Neuronal stem cell (in vitro differentiated cells): ENCODE results near the gene MSMO1.

Source experiments
- DNase-seq: peaks from one replicate; pipeline ENCODE4 v3.0.0-alpha.2; 2013; ENCODE audit warnings: low spot score
- H2AFZ ChIP-seq: one replicate; pipeline ENCODE4 v1.6.1; 2013; ENCODE audit warnings: mild to moderate bottlenecking, low read length, inconsistent platforms
- H2AK5ac ChIP-seq: 2 replicates; pipeline ENCODE4 v1.6.1; 2013; ENCODE audit warnings: low read depth, mild to moderate bottlenecking, inconsistent platforms, low read length, moderate library complexity, mixed read lengths
- H2BK120ac ChIP-seq: 2 replicates; pipeline ENCODE4 v1.6.1; 2013; ENCODE audit warnings: low read depth, mild to moderate bottlenecking, inconsistent platforms, low read length, moderate library complexity, mixed read lengths
- H2BK12ac ChIP-seq: one replicate; pipeline ENCODE4 v1.6.1; 2013; ENCODE audit warnings: low read length, inconsistent platforms
- H2BK15ac ChIP-seq: 2 replicates; pipeline ENCODE4 v1.6.1; 2013; ENCODE audit warnings: mild to moderate bottlenecking, low read length, inconsistent platforms, mixed read lengths
- H2BK5ac ChIP-seq: one replicate; pipeline ENCODE4 v1.6.1; 2013; ENCODE audit warnings: inconsistent platforms, mild to moderate bottlenecking, low read length, moderate library complexity
- H3K14ac ChIP-seq: one replicate; pipeline ENCODE4 v1.6.1; 2013; ENCODE audit warnings: low read length, inconsistent platforms
- H3K18ac ChIP-seq: 2 replicates; pipeline ENCODE4 v1.6.1; 2013; ENCODE audit warnings: low read length, inconsistent platforms
- H3K23ac ChIP-seq: 2 replicates; pipeline ENCODE4 v1.6.1; 2013; ENCODE audit warnings: low read depth, mild to moderate bottlenecking, mixed read lengths, low read length, inconsistent platforms; ENCODE audit not compliant: poor library complexity
- H3K27ac ChIP-seq: replicated peaks from 3 replicates; pipeline ENCODE4 v1.5.1; 2013; ENCODE audit warnings: low read length, inconsistent platforms
- H3K27me3 ChIP-seq, 3 experiments: 2 replicates each; pipeline ENCODE4 v1.6.1; 2013; ENCODE audit warnings: low read length in 3 of 3, mild to moderate bottlenecking in 2 of 3, inconsistent platforms in 1 of 3, low read depth in 1 of 3, mixed read lengths in 1 of 3, moderate library complexity in 1 of 3; ENCODE audit not compliant: control insufficient read depth in 3 of 3, insufficient read depth in 3 of 3
- H3K36me3 ChIP-seq, 2 donors: replicated peaks in 1 of 2; 2 replicates each; pipeline ENCODE4 v1.6.1; 2013; ENCODE audit warnings: low read length in 2 of 2; ENCODE audit not compliant: control insufficient read depth in 2 of 2, insufficient read depth in 2 of 2
- H3K4ac ChIP-seq: 2 replicates; pipeline ENCODE4 v1.6.1; 2013; ENCODE audit warnings: inconsistent platforms, mild to moderate bottlenecking, low read length, moderate library complexity
- H3K4me1 ChIP-seq, 2 donors: 1 replicate in 1 of 2; 2 replicates in 1 of 2; pipeline ENCODE4 v1.6.1; 2013; ENCODE audit warnings: low read length in 2 of 2, low read depth in 1 of 2; ENCODE audit not compliant: control insufficient read depth in 2 of 2, insufficient read depth in 1 of 2
- H3K4me2 ChIP-seq: one replicate; pipeline ENCODE4 v1.6.1; 2013; ENCODE audit warnings: mild to moderate bottlenecking, low read length, inconsistent platforms; ENCODE audit not compliant: insufficient read depth, poor library complexity, severe bottlenecking
- H3K4me3 ChIP-seq, 2 donors: 2 replicates each; pipeline ENCODE4 v1.5.1; 2013; ENCODE audit warnings: low read length in 2 of 2, mild to moderate bottlenecking in 2 of 2, inconsistent platforms in 1 of 2, moderate library complexity in 1 of 2
- H3K79me1 ChIP-seq: one replicate; pipeline ENCODE4 v1.6.1; 2013; ENCODE audit warnings: low read depth, mild to moderate bottlenecking, inconsistent platforms, low read length, moderate library complexity
- H3K9ac ChIP-seq: one replicate; pipeline ENCODE4 v1.6.1; 2013; ENCODE audit warnings: mild to moderate bottlenecking, low read depth, low read length, inconsistent platforms; ENCODE audit not compliant: poor library complexity
- H3K9me3 ChIP-seq, 2 donors: replicated peaks in 1 of 2; 2 replicates each; pipeline versions ENCODE3 to v1.6.1; 2013; ENCODE audit warnings: low read length in 2 of 2, mild to moderate bottlenecking in 2 of 2, inconsistent platforms in 1 of 2, low read depth in 1 of 2, mixed read lengths in 1 of 2, moderate library complexity in 1 of 2; ENCODE audit not compliant: control insufficient read depth in 2 of 2, insufficient read depth in 1 of 2
- H4K8ac ChIP-seq: one replicate; pipeline ENCODE4 v1.6.1; 2013; ENCODE audit warnings: low read depth, mild to moderate bottlenecking, inconsistent platforms, low read length, moderate library complexity
- H4K91ac ChIP-seq: one replicate; pipeline ENCODE4 v1.6.1; 2013; ENCODE audit warnings: low read length, low read depth, mild to moderate bottlenecking, inconsistent platforms; ENCODE audit not compliant: poor library complexity
- WGBS, 2 donors: extraction: QIAGEN DNeasy Blood & Tissue Kit; methylation state at CpG; one replicate each; pipeline ENCODE4 v1.1.7; 2013; ENCODE audit warnings: missing lambda C conversion rate in 2 of 2, mixed read lengths in 1 of 2; ENCODE audit not compliant: insufficient read length in 2 of 2, insufficient replicate concordance in 1 of 2; ENCODE audit errors: extremely low coverage in 2 of 2; 5-methylcytosine and 5-hydroxymethylcytosine counted together

MSMO1 gene

GRCh38 chr4:165301833-165302232 lies 25.6 kb upstream of the MSMO1 start:
- H2BK15ac ChIP-seq: no peak overlapping the region
- no peak overlapping the region for H3K4me2 ChIP-seq
- H3K4me1 ChIP-seq: peaks cover 0 to 5% of the 10 kb centered on the region in 2 donors
- no peak overlapping the region for H3K27ac ChIP-seq
- H3K79me1 ChIP-seq: no peaks in the 10 kb centered on the region
- no peak for DNase-seq
- no peak overlapping the region for H2BK120ac ChIP-seq
- WGBS, 2 donors: no CpG with 5 or more reads among the region's 1 CpG
- H4K8ac ChIP-seq: no peak overlapping the region
- no peak overlapping the region for H2BK5ac ChIP-seq
- H2AK5ac ChIP-seq: no peak overlapping the region
- no peak overlapping the region for H3K9ac ChIP-seq
- no peak overlapping the region for H3K4ac ChIP-seq
- H4K91ac ChIP-seq: no peak overlapping the region
- H3K27me3 ChIP-seq: no peaks in the 10 kb centered on the region
- H3K36me3 ChIP-seq: peaks cover 8 to 34% of the 10 kb centered on the region in 2 donors
- no peaks in the 10 kb centered on the region for H3K9me3 ChIP-seq
- H2BK12ac ChIP-seq: no peak overlapping the region
- H3K23ac ChIP-seq: no peak overlapping the region
- H3K4me3 ChIP-seq: no peak overlapping the region
- H3K18ac ChIP-seq: no peak overlapping the region
- H3K14ac ChIP-seq: no peak overlapping the region
- no peak overlapping the region for H2AFZ ChIP-seq

- no peak overlapping the region for H2BK12ac ChIP-seq
- H3K9ac ChIP-seq: no peak overlapping the region
- H3K4me2 ChIP-seq: no peak overlapping the region
- no peak overlapping the region for H4K8ac ChIP-seq
- H3K14ac ChIP-seq: no peak overlapping the region
- no peak overlapping the region for H4K91ac ChIP-seq
- no peak overlapping the region for H3K4ac ChIP-seq
- peaks cover 6 to 30% of the 10 kb centered on the region in 2 donors for H3K36me3 ChIP-seq
- WGBS, 2 donors: no CpG with 5 or more reads among the region's 1 CpG
- H2BK5ac ChIP-seq: no peak overlapping the region
- no peak overlapping the region for H3K18ac ChIP-seq
- no peaks in the 10 kb centered on the region for H3K9me3 ChIP-seq
- no peaks in the 10 kb centered on the region for H3K27me3 ChIP-seq
- H2BK120ac ChIP-seq: no peak overlapping the region
- no peak overlapping the region for H2BK15ac ChIP-seq
- H3K27ac ChIP-seq: no peak overlapping the region
- no peaks in the 10 kb centered on the region for H3K79me1 ChIP-seq
- no peak overlapping the region for H3K23ac ChIP-seq
- no peak overlapping the region for H3K4me3 ChIP-seq
- no peak overlapping the region for H2AK5ac ChIP-seq
- no peak for DNase-seq
- H2AFZ ChIP-seq: no peak overlapping the region
- peaks cover 0 to 5% of the 10 kb centered on the region in 2 donors for H3K4me1 ChIP-seq
Measured at GRCh38 chr4:165302658-165303057, 24.8 kb upstream of the MSMO1 start.

- no peak overlapping the region for H2AK5ac ChIP-seq
- H3K4me3 ChIP-seq: no peak overlapping the region
- no CpG with 5 or more reads among the region's 1 CpG for WGBS, 2 donors
- H2BK5ac ChIP-seq: no peak overlapping the region
- H3K9me3 ChIP-seq: peaks cover 0 to 10% of the 10 kb centered on the region in 2 donors
- no peaks in the 10 kb centered on the region for H3K4me1 ChIP-seq
- H3K36me3 ChIP-seq: peaks cover 3 to 24% of the 10 kb centered on the region in 2 donors
- H3K27me3 ChIP-seq: no peaks in the 10 kb centered on the region
- H3K27ac ChIP-seq: no peak overlapping the region
- no peak overlapping the region for H3K14ac ChIP-seq
- no peak overlapping the region for H4K8ac ChIP-seq
- H2BK12ac ChIP-seq: no peak overlapping the region
- DNase-seq: no peak
- H2BK15ac ChIP-seq: no peak overlapping the region
- no peaks in the 10 kb centered on the region for H3K79me1 ChIP-seq
- no peak overlapping the region for H3K4me2 ChIP-seq
- H4K91ac ChIP-seq: no peak overlapping the region
- no peak overlapping the region for H2BK120ac ChIP-seq
- H3K9ac ChIP-seq: no peak overlapping the region
- no peak overlapping the region for H3K18ac ChIP-seq
- no peak overlapping the region for H3K23ac ChIP-seq
- no peak overlapping the region for H3K4ac ChIP-seq
- no peak overlapping the region for H2AFZ ChIP-seq
Measured at GRCh38 chr4:165308166-165308565, 19.3 kb upstream of the MSMO1 start.

GRCh38 chr4:165308606-165309005 lies 18.9 kb upstream of the MSMO1 start:
- Histone ChIP-seq H4K8ac (no peak overlapping the region), H3K79me1 (no peaks in the 10 kb centered on the region), H2BK5ac (no peak overlapping the region), H3K27ac (no peak overlapping the region), H2BK12ac (no peak overlapping the region), H3K9ac (no peak overlapping the region), H4K91ac (no peak overlapping the region), H3K9me3 (peaks cover 0 to 10% of the 10 kb centered on the region in 2 donors), H2AK5ac (no peak overlapping the region), H2AFZ (no peak overlapping the region), H3K4me3 (no peak overlapping the region), H3K23ac (no peak overlapping the region), H2BK120ac (no peak overlapping the region), H3K4me2 (no peak overlapping the region), H3K4ac (no peak overlapping the region), H3K27me3 (no peaks in the 10 kb centered on the region), H3K36me3 (peaks cover 3 to 28% of the 10 kb centered on the region in 2 donors), H3K18ac (no peak overlapping the region), H3K4me1 (no peaks in the 10 kb centered on the region), H3K14ac (no peak overlapping the region), H2BK15ac (no peak overlapping the region)
- no CpG with 5 or more reads among the region's 2 CpGs for WGBS, 2 donors
- DNase-seq: no peak
